ENCODE measurements around the gene IGFBPL1.
"Not testable (repeated sequence)": the region's sequence is repeated elsewhere in the genome, so short reads cannot be mapped to it uniquely, and the experiment has no call there.

The IGFBPL1 gene

DNA sequence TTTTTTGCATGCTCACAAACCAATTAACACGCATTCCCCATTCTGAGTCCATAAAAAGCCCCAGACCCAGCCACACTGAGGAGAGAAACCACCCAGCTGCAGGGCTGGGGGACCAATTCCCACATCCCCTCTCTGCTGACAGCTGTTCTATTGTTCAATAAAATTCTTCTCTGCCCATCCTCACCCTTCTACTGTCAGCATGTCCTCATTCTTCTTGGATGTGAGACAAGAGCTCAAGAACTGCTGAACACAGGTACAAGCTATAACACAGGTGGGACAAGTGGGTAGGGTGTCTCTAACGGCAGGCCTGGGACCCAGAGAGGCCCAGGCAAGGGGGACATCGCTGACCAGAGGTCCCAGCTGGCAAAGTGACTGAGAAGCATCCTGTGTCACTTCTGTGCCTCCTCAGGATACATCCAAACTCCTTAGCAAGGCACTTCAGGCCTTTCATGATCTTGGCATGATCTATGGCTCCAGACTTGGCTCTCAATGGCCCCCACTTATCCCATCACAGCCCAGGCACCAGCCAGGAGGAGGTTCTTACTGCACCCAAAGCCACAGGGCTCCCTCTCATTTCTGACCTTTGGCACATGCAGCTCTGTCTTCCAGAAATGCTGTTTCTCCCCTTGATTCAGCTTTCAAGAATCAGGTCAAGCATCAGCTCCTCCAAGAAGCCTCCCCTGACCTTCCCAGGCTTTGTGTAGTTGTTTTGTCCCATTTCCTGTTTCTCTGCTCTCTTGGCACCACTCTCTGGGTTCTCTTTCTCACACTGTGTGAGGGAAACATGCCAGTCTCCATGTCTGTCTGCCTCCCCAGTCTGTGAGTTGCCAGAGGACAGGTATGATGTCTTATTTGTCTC is 39.0 kb downstream of the IGFBPL1 start:
- no peak overlapping the region for H3K27ac ChIP-seq
- TF ChIP-seq, protein P1, sequence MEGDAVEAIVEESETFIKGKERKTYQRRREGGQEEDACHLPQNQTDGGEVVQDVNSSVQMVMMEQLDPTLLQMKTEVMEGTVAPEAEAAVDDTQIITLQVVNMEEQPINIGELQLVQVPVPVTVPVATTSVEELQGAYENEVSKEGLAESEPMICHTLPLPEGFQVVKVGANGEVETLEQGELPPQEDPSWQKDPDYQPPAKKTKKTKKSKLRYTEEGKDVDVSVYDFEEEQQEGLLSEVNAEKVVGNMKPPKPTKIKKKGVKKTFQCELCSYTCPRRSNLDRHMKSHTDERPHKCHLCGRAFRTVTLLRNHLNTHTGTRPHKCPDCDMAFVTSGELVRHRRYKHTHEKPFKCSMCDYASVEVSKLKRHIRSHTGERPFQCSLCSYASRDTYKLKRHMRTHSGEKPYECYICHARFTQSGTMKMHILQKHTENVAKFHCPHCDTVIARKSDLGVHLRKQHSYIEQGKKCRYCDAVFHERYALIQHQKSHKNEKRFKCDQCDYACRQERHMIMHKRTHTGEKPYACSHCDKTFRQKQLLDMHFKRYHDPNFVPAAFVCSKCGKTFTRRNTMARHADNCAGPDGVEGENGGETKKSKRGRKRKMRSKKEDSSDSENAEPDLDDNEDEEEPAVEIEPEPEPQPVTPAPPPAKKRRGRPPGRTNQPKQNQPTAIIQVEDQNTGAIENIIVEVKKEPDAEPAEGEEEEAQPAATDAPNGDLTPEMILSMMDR (IDR thresholded peaks at IDR 0.05), result no peak

DNA sequence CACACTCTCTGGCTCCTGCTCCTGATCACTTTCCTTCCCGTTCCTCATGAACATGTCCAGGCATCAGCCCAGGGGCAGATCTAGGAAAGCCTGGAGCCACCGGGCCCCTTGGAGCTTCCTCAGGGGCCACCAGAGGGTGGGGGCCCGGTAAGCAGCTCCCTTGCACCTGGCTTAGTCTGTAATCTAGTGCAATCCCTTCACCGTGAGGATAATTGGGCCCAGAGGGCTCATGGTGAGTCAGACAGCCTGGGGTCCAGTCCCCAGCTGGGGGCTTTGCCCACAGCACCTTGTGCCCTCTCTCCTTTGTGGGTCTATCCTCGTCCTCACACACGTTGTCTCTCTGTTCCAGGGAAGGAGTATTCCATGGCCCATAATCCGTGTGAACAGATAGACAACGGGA is 42.1 kb downstream of the IGFBPL1 start:
- TF ChIP-seq, protein P1 (IDR thresholded peaks at IDR 0.05), result no peak
- TF ChIP-seq ZFX (IDR thresholded peaks at IDR 0.05; ENCODE audit: borderline replicate concordance), result no peak

DNA sequence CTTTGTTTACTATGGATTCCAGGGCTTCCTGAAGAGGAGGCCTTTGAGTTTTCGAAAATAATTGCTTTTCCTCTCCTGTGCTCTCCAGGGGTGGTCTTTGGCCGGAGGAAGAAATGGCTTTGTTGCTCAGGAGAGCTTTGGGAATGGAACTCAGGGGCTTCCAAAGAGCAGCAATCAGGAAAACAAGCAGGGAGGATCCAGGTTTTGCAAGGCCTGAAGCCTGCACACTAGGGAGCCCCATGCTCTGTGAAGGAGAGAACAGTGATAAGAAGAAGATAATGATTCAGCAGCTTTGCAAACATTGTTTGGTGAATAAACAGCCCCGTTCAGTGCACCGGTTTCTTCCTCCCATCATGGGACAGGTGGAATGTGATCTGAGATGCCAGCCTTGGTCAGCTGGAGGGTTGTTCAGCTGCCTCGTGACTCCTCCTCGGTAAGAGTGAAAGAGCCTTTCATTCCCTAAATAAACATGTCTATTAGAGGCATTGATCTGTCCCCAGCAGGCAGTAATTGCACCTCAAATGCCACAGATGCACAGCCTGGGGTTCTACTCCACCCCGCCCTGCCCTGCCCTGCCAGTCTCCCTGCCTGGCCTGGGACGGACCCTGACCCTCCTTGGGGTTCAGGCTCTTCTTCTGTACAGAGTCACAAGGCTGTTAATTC is 43.3 kb downstream of the IGFBPL1 start:
- H3K27ac ChIP-seq, result no peak overlapping the region
- TF ChIP-seq, protein P1 (IDR thresholded peaks at IDR 0.05), result no peak
- no peak for TF ChIP-seq ZFX (IDR thresholded peaks at IDR 0.05; ENCODE audit: borderline replicate concordance)

More for the DNA sequence above, 42.1 kb downstream of the IGFBPL1 start:
- no peak overlapping the region for H3K27ac ChIP-seq

DNA sequence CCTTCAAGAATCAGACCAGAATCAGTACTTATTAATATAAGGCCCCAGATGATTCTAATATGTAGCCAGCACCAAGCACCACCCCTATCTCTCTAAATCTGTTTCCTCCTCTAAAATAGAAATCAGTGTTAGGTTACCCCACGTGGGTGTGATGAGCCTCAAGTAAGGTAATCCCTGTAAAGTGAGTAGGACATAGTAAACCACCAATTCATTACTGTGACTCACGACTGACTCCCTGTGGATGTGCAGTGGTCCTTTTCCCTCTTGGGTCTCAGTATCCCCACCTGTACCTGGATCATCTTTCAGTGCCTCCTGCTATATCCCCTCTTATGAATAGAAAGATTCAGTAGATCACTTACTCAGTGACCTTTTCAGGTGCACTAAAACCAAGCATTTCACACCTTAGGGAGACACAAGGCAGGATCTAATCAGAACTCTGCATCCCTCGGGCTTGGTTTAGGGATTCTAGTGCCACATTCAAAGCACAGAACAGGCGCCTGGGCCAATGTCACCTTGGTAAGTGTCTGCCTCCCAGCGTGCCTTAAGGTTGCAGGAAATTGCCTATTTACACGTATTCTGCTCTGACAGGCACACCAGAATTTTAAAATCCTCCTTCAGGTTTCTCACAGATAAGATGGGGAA is 43.9 kb downstream of the IGFBPL1 start:
- H3K27ac ChIP-seq, result no peak overlapping the region
- TF ChIP-seq ZFX (IDR thresholded peaks at IDR 0.05; ENCODE audit: borderline replicate concordance), result no peak
- TF ChIP-seq, protein P1 (IDR thresholded peaks at IDR 0.05), result no peak

DNA sequence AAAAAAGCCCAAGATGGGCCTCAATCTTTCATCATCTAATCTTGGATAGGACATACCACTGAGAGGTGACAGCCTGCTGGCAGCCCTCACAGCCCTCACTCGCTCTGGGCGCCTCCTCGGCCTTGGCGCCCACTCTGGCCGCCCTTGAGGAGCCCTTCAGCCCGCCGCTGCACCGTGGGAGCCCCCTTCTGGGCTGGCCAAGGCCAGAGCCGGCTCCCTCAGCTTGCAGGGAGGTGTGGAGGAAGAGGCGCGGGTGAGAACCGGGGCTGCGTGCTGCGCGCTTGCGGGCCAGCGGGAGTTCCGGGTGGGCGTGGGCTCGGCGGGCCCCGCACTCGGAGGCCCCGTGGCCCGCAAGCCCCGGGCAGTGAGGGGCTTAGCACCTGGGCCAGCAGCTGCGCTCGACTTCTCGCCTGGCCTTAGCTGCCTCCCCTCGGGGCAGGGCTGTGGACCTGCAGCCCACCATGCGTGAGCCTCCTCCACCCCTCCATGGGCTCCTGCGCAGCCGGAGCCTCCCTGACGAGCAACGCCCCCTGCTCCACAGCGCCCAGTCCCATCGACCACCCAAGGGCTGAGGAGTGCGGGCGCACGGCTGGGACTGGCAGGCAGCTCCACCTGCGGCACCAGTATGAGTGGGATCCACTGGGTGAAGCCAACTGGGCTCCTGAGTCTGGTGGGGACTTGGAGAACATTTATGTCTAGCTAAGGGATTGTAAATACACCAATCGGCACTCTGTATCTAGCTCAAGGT is 46.7 kb downstream of the IGFBPL1 start:
- not testable (repeated sequence) for H3K27ac ChIP-seq

DNA sequence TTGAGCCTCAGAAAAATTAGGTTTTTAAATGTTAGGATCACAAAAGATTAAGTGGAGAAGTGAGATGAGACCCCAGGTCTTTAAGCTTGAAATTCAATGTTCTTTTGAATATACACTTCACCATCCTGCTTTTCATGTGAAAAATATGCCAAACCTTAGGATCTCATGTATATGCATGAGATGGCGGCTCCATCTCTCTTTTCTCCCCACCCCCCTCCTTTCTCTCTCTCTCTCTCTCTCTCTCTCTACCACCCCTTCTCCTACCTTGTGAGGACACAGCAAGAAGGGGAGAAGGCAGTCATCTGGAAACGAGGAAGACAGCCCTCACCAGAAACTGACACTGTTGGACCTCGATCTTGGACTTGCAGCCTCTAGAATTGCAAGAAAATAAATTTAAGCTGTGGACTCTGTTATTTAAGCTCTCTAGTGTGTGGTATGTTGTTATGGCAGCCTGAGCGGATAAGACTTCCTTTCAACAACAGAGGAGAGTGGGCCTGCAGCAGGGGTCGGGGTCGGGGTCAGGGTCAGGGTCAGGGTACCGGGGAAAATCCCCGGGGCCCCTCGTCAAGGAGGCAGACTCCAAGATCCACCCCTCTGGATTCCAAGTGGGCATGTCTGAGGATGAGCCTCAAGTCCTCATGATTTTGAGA is 48.1 kb downstream of the IGFBPL1 start:
- H3K27ac ChIP-seq, result no peak overlapping the region
- TF ChIP-seq, protein P1 (IDR thresholded peaks at IDR 0.05), result no peak
- TF ChIP-seq ZFX (IDR thresholded peaks at IDR 0.05; ENCODE audit: borderline replicate concordance), result no peak

DNA sequence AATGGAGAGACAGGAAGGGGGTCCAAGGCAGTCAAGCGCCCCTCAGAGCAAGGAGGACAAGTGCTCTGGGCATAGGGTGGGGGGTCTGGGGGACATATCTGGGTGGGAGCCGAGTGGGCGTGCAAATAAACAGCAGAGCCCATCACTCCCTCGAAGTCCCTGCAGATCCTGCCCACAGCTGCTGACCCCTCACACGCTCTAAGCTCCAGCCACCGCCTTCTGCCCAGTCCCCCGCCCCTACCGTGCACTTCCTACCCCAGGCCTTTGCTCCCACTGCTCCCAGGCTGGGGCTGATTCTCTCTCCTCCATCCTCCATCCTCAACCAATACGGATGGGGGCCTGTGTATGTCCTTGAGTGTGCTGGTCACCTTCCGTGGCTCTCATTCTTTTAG is 48.7 kb downstream of the IGFBPL1 start:
- no peak overlapping the region for H3K27ac ChIP-seq
- TF ChIP-seq, protein P1 (IDR thresholded peaks at IDR 0.05), result no peak
- no peak for TF ChIP-seq ZFX (IDR thresholded peaks at IDR 0.05; ENCODE audit: borderline replicate concordance)
